ENCODE results near the gene ETFA. TPM values are rescaled to one million over a fixed set of nuclear protein-coding genes. Genes with fewer than 3 reads are reported as not detected.

ETFA gene
- total and polyA plus RNA-seq, 7 donors, result 58.4 to 476 (median 102) TPM

GRCh38 chr15:76178296-76179000 lies 132.8 kb downstream of the ETFA start:
- Histone ChIP-seq H3K9me3 (no peaks in the 10 kb centered on the region), H3K27me3 (peaks cover 4 to 43% (median 14%) of the 10 kb centered on the region in 3 donors), H3K4me3 (no peak overlapping the region), H3K36me3 (no peaks in the 10 kb centered on the region), H3K4me1 (peaks cover 0 to 12% (median 8%) of the 10 kb centered on the region in 4 donors), H3K27ac (peak overlapping the region in 1 of 4 donors; percentile 2)
- 25 to 40% methylated on average over 21 of the region's 21 CpGs for WGBS, 2 donors
- DNase-seq, result no peak
- no peak for TF ChIP-seq POLR2A (IDR thresholded peaks at IDR 0.05)
- TF ChIP-seq POLR2AphosphoS5 (IDR thresholded peaks at IDR 0.05), result no peak
- TF ChIP-seq EP300 (IDR thresholded peaks at IDR 0.05), result no peak
- intact Hi-C loops (cut with DNase I), result no loop called here

- Histone ChIP-seq H3K27me3 (peaks cover 4 to 43% (median 14%) of the 10 kb centered on the region in 3 donors), H3K9me3 (no peaks in the 10 kb centered on the region), H3K27ac (peak overlapping the region in 1 of 4 donors; percentile 2), H3K36me3 (no peaks in the 10 kb centered on the region), H3K4me3 (no peak overlapping the region), H3K4me1 (peaks cover 0 to 12% (median 8%) of the 10 kb centered on the region in 4 donors)
- intact Hi-C loops (cut with DNase I), result no loop called here
- TF ChIP-seq POLR2AphosphoS5 (IDR thresholded peaks at IDR 0.05) (peak in 2 of 4 donors; percentile 20 to 45), POLR2A (IDR thresholded peaks at IDR 0.05) (no peak)
- DNase-seq, result peak; percentile 73
- 47 to 70% methylated on average over 15 of the region's 15 CpGs for WGBS, 2 donors
Observed at GRCh38 chr15:76177491-76178040, 133.7 kb downstream of the ETFA start.

DNA sequence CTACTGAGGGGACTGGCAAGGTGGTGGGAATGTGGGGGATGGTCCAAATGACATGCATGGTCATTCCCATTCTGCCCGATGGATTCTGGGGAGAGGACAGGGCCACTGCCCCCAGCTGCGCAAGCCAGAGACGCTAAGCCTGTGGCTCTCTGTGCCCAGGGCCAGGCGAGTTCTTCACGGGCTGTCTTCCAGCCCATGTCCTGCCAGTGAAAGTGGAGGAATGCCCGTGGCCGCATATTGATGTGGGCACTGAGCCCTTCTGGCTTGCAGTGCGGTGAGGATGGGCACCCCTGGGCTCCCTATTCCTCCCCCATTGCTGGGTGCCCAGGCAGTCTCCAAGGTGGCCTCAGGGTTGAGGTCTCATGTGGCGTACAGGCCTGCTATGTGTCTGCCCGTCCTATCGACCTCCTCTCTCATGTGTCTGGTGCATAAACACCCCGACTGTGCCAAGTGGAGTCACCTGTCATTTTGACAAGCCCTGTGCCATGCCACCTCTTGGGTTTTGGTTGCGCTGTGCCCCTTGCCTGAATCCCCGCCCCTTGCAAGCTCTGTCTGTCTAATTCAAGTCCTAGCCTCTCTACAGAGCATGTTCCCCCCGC lies 134.7 kb downstream of the ETFA start:
- no peaks in the 10 kb centered on the region for H3K36me3 ChIP-seq
- no peak for DNase-seq
- peaks cover 4 to 43% (median 14%) of the 10 kb centered on the region in 3 donors for H3K27me3 ChIP-seq
- H3K4me3 ChIP-seq, result no peak overlapping the region
- TF ChIP-seq CTCF (IDR thresholded peaks at IDR 0.05) (no peak), EP300 (IDR thresholded peaks at IDR 0.05) (no peak), POLR2A (IDR thresholded peaks at IDR 0.05) (no peak), POLR2AphosphoS5 (IDR thresholded peaks at IDR 0.05) (no peak)
- H3K27ac ChIP-seq, result peak overlapping the region in 1 of 4 donors; percentile 9
- 89 to 92% methylated on average over 15 of the region's 15 CpGs for WGBS, 2 donors
- peaks cover 0 to 12% (median 8%) of the 10 kb centered on the region in 4 donors for H3K4me1 ChIP-seq
- H3K9me3 ChIP-seq, result no peaks in the 10 kb centered on the region
- intact Hi-C loops (cut with DNase I), result no loop called here

DNA sequence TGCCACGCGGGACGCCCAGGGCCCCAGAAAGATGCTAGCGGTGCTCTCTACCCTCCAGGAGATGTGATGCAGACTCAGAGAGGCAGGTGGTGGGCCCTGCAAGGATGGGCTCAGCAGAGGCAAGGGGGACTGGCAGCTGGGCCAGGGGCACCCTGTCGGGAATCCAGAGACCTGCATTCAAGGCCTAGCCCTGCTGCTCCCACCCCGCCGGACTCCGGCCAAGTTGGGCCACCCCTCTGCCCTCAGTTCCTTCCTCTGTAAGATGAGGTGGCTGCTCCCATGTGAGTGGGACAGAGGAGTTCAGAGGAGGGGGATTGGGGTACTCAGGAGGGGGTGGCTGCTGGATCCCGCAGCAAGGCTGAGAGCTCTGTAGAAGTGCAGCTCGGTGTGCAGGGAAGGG lies 135.2 kb downstream of the ETFA start:
- Histone ChIP-seq H3K9me3 (no peaks in the 10 kb centered on the region), H3K4me1 (peaks cover 0 to 12% (median 8%) of the 10 kb centered on the region in 4 donors), H3K27me3 (peaks cover 4 to 41% (median 14%) of the 10 kb centered on the region in 3 donors), H3K27ac (no peak overlapping the region), H3K4me3 (no peak overlapping the region), H3K36me3 (no peaks in the 10 kb centered on the region)
- intact Hi-C loops (cut with DNase I), result no loop called here
- no peak for TF ChIP-seq POLR2AphosphoS5 (IDR thresholded peaks at IDR 0.05)
- no peak for TF ChIP-seq POLR2A (IDR thresholded peaks at IDR 0.05)
- TF ChIP-seq CTCF (IDR thresholded peaks at IDR 0.05), result no peak
- no peak for TF ChIP-seq EP300 (IDR thresholded peaks at IDR 0.05)
- WGBS, 2 donors, result 95 to 96% methylated on average over 10 of the region's 10 CpGs
- no peak for DNase-seq

DNA sequence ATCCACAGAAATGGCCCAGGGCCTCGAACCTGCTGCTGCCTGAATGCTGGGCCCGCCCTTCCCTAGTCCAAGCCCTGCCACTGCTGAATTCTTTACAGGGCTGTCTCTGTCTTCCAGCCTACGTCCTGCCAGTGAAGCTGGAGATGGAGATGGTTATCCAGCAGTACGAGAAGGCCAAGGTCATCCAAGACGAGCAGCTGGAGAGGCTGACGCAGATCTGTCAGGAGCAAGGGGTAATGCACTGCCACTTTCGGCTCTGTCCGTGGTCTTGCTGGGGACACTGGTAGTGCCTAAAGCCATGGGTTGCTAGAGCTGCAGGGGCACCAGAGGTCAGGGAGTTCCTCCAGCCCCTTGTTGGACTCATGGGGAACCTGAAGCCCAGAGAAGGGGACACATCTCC lies 135.8 kb downstream of the ETFA start:
- intact Hi-C loops (cut with DNase I), result no loop called here
- no peaks in the 10 kb centered on the region for H3K36me3 ChIP-seq
- no peak overlapping the region for H3K27ac ChIP-seq
- peaks cover 0 to 19% (median 9%) of the 10 kb centered on the region in 4 donors for H3K4me1 ChIP-seq
- DNase-seq, result no peak
- 88 to 90% methylated on average over 8 of the region's 8 CpGs for WGBS, 2 donors
- TF ChIP-seq POLR2A (IDR thresholded peaks at IDR 0.05) (no peak), POLR2AphosphoS5 (IDR thresholded peaks at IDR 0.05) (no peak)
- H3K9me3 ChIP-seq, result no peaks in the 10 kb centered on the region
- H3K27me3 ChIP-seq, result peaks cover 4 to 37% (median 14%) of the 10 kb centered on the region in 3 donors
- no peak overlapping the region for H3K4me3 ChIP-seq

- H3K4me3 ChIP-seq, result no peak overlapping the region
- TF ChIP-seq EP300 (IDR thresholded peaks at IDR 0.05), result no peak
- no peak for DNase-seq
- no peaks in the 10 kb centered on the region for H3K36me3 ChIP-seq
- 86 to 89% methylated on average over 5 of the region's 5 CpGs for WGBS, 2 donors
- peaks cover 4 to 37% (median 14%) of the 10 kb centered on the region in 3 donors for H3K27me3 ChIP-seq
- intact Hi-C loops (cut with DNase I), result no loop called here
- no peak overlapping the region for H3K27ac ChIP-seq
- no peaks in the 10 kb centered on the region for H3K9me3 ChIP-seq
- H3K4me1 ChIP-seq, result peaks cover 0 to 22% (median 13%) of the 10 kb centered on the region in 4 donors
Observed at GRCh38 chr15:76174654-76175053, 136.6 kb downstream of the ETFA start.

Data from sigmoid colon (tissue), 7 donors.